IPS-20b (cell line): ENCODE data around the gene INTS1.
"Not testable (repeated sequence)": the region's sequence is repeated elsewhere in the genome, so short reads cannot be mapped to it uniquely, and the experiment has no call there.

Source experiments
- H3K27ac ChIP-seq: one replicate; pipeline ENCODE4 v1.5.1; 2013; ENCODE audit warnings: low read length
- H3K27me3 ChIP-seq: 2 replicates; pipeline ENCODE4 v1.6.1; 2013; ENCODE audit warnings: mild to moderate bottlenecking, low read length, inconsistent platforms; ENCODE audit not compliant: insufficient read depth
- H3K36me3 ChIP-seq: 2 replicates; pipeline ENCODE4 v1.6.1; 2013; ENCODE audit warnings: low read depth, mild to moderate bottlenecking, inconsistent platforms, low read length, moderate library complexity; ENCODE audit not compliant: insufficient read depth
- H3K4me1 ChIP-seq: 2 replicates; pipeline ENCODE4 v1.6.1; 2013; ENCODE audit warnings: mild to moderate bottlenecking, control low read depth, inconsistent platforms, low read length, moderate library complexity; ENCODE audit not compliant: insufficient read depth
- H3K4me3 ChIP-seq: 2 replicates; pipeline ENCODE4 v1.5.1; 2013; ENCODE audit warnings: mild to moderate bottlenecking, low read length, inconsistent platforms
- H3K9ac ChIP-seq: 2 replicates; pipeline ENCODE4 v1.6.1; 2013; ENCODE audit warnings: low read depth, mild to moderate bottlenecking, inconsistent platforms, low read length, moderate library complexity
- H3K9me3 ChIP-seq: 2 replicates; pipeline ENCODE4 v1.6.1; 2013; ENCODE audit warnings: mild to moderate bottlenecking, low read depth, low read length, inconsistent platforms; ENCODE audit not compliant: insufficient read depth

The INTS1 gene

GRCh38 chr7:1521456-1521855, 17.3 kb upstream of the INTS1 start:
- Histone ChIP-seq H3K27me3 (no peaks in the 10 kb centered on the region), H3K9me3 (no peaks in the 10 kb centered on the region), H3K4me3 (no peak overlapping the region), H3K4me1 (no peaks in the 10 kb centered on the region), H3K9ac (no peak overlapping the region), H3K27ac (no peak overlapping the region), H3K36me3 (no peaks in the 10 kb centered on the region)

DNA sequence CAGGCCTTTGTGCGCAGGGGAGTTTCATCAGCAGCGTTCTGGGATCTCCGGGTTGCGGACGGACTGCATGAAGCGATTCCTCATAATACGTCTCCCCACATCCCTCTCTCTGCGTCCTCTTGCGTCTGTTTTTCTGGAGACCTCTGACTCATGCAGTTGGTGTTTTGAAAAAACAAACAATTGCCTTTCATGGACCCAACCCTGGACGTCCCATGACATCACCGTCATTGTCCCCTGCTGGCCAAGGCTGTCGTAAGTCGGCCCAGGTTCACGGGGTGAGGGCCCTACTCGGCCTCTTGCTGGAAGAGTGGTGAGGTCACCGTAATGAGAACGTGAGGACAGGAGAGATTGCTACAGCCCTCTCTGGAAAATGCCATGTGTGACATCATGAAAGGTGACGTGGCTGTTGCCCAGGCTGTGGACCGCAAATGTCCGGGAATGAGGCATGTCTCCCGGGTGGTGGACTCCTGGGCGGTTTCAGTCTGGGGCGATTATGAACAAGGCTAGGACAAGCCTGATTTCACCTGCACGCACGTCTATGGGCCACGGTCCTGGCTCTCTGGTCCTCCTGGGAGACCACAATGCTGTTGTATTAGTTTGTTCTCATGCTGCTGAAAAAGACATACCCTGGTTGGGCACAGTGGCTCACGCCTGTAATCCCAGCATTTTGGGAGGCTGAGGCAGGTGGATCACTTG, 16.5 kb upstream of the INTS1 start:
- Histone ChIP-seq H3K27ac (no peak overlapping the region), H3K4me3 (no peak overlapping the region), H3K4me1 (no peaks in the 10 kb centered on the region), H3K9ac (no peak overlapping the region), H3K36me3 (no peaks in the 10 kb centered on the region), H3K9me3 (no peaks in the 10 kb centered on the region), H3K27me3 (no peaks in the 10 kb centered on the region)

DNA sequence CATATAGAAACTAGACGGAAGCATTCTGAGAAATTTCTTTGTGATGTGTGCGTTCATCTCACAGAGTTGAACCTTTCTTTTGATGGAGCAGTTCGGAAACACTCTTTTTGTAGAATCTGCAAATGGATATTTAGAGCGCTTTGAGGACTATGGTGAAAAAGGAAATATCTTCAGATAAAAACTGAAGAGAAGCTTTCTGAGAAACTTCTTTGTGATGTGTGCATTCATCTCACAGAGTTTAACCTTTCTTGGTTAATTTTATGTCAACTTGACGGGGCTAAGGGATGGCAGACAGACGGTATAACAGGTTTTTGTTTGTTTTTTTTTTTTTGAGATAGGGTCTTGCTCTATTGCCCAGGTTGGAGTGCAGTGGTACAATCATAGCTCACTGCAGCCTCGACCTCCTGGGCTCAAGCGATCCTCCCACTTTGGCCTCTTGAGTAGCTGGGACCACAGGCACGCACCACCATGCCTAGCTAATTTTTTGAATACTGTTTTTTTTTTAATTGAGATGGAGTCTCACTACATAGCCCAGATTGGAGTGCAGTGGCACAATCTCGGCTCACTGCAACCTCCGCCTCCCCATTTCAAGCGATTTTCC, 15.2 kb upstream of the INTS1 start:
- not testable (repeated sequence) for H3K4me1 ChIP-seq, H3K4me3 ChIP-seq, H3K9me3 ChIP-seq, H3K27me3 ChIP-seq, H3K27ac ChIP-seq, H3K9ac ChIP-seq, H3K36me3 ChIP-seq

GRCh38 chr7:1516586-1517251, 12.5 kb upstream of the INTS1 start:
- Histone ChIP-seq H3K4me1 (no peaks in the 10 kb centered on the region), H3K9ac (no peak overlapping the region), H3K27ac (no peak overlapping the region), H3K4me3 (no peak overlapping the region), H3K36me3 (no peaks in the 10 kb centered on the region), H3K27me3 (no peaks in the 10 kb centered on the region), H3K9me3 (no peaks in the 10 kb centered on the region)

DNA sequence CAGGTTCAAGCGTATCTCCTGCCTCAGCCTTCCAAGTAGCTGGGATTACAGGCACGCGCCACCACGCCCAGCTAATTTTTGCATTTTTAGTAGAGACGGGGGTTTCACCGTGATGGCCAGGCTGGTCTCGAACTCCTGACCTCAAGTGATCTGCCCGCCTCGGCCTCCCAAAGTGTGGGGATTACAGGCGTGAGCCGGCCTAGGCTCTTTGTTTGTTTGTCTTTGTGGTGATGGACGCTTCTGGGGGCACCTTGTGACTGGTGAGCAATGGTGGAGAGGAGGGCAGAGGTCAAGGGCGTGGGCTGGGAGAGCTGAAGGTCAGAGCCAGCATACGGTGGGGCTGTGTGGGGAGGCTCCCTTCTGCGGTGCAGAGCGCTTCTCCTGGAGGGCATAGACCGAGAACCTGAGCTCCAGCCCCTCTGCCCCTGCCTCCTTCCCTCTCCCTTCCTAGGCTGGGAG, 11.3 kb upstream of the INTS1 start:
- H3K4me1 ChIP-seq, H3K9ac ChIP-seq, H3K4me3 ChIP-seq, H3K27me3 ChIP-seq, H3K9me3 ChIP-seq, H3K27ac ChIP-seq, H3K36me3 ChIP-seq: not testable (repeated sequence)

- Histone ChIP-seq H3K4me3 (no peak overlapping the region), H3K4me1 (no peaks in the 10 kb centered on the region), H3K9me3 (no peaks in the 10 kb centered on the region), H3K27ac (no peak overlapping the region), H3K27me3 (no peaks in the 10 kb centered on the region), H3K36me3 (no peaks in the 10 kb centered on the region), H3K9ac (no peak overlapping the region)
Observed at GRCh38 chr7:1514995-1515401, 10.8 kb upstream of the INTS1 start.

DNA sequence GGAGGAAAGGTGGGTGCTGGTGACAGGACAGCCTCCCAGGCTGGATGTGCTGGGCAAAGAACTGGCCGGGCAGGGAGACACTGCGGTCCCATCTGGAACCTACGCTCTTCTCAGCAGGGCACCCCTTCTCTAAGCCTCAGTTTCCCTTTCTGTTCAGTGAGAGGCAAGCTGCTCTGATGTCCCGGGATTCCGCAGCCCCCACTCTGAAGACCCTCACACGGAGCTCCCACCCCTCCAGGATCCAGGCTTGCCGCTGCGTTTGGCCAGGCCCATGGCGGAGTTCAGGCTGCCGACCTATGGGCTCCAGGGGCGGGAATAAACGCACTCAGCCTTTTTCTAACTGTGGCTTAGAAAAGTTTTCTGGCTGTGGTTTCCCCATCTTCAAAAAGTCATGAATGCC, 10.2 kb upstream of the INTS1 start:
- Histone ChIP-seq H3K27ac (no peak overlapping the region), H3K27me3 (no peaks in the 10 kb centered on the region), H3K4me3 (no peak overlapping the region), H3K9me3 (no peaks in the 10 kb centered on the region), H3K9ac (no peak overlapping the region), H3K4me1 (no peaks in the 10 kb centered on the region), H3K36me3 (no peaks in the 10 kb centered on the region)

DNA sequence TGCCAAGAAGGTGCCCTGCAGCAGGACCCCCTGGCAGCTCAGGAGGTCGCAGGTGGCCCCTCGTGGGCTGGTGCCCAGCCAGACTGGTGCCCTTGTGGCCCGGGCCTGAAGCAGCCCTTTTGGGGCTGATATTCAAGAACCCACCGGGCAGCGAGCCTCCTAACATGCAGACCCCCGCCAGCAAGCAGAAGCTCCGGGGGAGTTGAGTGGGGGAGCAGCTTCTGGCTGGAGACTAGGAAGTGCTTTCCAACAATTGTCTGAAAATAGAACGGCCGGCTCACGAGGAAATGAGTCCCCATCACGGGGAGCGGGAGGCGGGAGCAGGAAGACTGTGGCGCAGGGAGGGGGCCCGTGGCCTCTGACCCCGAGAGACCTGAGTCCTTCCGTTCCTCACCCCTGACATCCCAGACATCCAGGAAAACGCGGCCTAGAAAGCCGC, 9.5 kb upstream of the INTS1 start:
- no peak overlapping the region for H3K27ac ChIP-seq
- no peaks in the 10 kb centered on the region for H3K9me3 ChIP-seq
- no peak overlapping the region for H3K4me3 ChIP-seq
- no peaks in the 10 kb centered on the region for H3K36me3 ChIP-seq
- no peak overlapping the region for H3K9ac ChIP-seq
- H3K4me1 ChIP-seq, result no peaks in the 10 kb centered on the region
- H3K27me3 ChIP-seq, result no peaks in the 10 kb centered on the region

- H3K4me1 ChIP-seq, result no peaks in the 10 kb centered on the region
- no peak overlapping the region for H3K27ac ChIP-seq
- H3K36me3 ChIP-seq, result no peaks in the 10 kb centered on the region
- H3K9me3 ChIP-seq, result no peaks in the 10 kb centered on the region
- no peak overlapping the region for H3K9ac ChIP-seq
- H3K27me3 ChIP-seq, result no peaks in the 10 kb centered on the region
- H3K4me3 ChIP-seq, result no peak overlapping the region
Observed at GRCh38 chr7:1512781-1513656, 8.8 kb upstream of the INTS1 start.

GRCh38 chr7:1511444-1512422, 7.5 kb upstream of the INTS1 start:
- Histone ChIP-seq H3K27me3 (no peaks in the 10 kb centered on the region), H3K9ac (no peak overlapping the region), H3K27ac (no peak overlapping the region), H3K4me1 (no peaks in the 10 kb centered on the region; the same call in 1 of the 2 replicates), H3K36me3 (no peaks in the 10 kb centered on the region), H3K9me3 (no peaks in the 10 kb centered on the region), H3K4me3 (no peak overlapping the region)

DNA sequence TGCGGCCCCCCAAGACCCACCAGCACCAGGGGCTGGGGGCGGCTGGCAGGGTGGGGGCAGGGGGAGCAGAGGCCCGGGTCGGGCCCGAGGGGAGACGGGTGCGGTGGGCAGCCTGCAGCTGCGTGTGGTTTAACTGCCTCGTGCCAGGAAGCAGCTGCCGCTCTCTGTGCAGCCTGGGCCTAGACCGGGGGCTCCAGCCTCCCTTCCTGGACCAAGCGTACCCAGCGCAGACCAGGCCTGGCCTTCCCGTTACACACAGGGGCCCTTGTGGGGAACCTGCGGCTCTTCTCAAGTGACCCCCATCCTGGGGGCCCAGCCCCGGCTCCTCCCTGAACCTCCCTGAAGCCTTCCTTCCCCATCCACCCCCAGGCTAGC, 6.6 kb upstream of the INTS1 start:
- Histone ChIP-seq H3K9me3 (no peaks in the 10 kb centered on the region), H3K27me3 (no peaks in the 10 kb centered on the region), H3K4me3 (no peak overlapping the region), H3K4me1 (no peaks in the 10 kb centered on the region; the same call in 1 of the 2 replicates), H3K36me3 (no peaks in the 10 kb centered on the region), H3K9ac (no peak overlapping the region), H3K27ac (no peak overlapping the region)
